HepG2 (cell line): ENCODE results near the gene PRRT1B.

Experiments
- CHD2 ChIP-seq: IDR thresholded peaks from 2 replicates; pipeline ENCODE4 v1.6.1; 2011; ENCODE audit warnings: low read depth, low read length, improper control_type of control experiment
- FOSL1 ChIP-seq: sonication (generic); formaldehyde crosslinking; IDR thresholded peaks from 2 replicates; pipeline ENCODE4 v1.9.0; 2021; ENCODE audit warnings: missing genetic modification reagents, borderline replicate concordance
- JARID2 ChIP-seq: sonication (generic); formaldehyde crosslinking; IDR thresholded peaks from 2 replicates; pipeline ENCODE4 v1.8.1; 2023; ENCODE audit warnings: missing genetic modification reagents, inconsistent platforms; ENCODE audit not compliant: insufficient replicate concordance
- POLR2A ChIP-seq, 2 experiments: IDR thresholded peaks; 2 replicates each; pipeline ENCODE4 v1.6.1; 2011; ENCODE audit warnings: low read depth in 2 of 2, low read length in 2 of 2, mild to moderate bottlenecking in 1 of 2, moderate library complexity in 1 of 2; ENCODE audit not compliant: insufficient read depth in 1 of 2
- RXRA ChIP-seq: sonication (generic); formaldehyde crosslinking; IDR thresholded peaks from 2 replicates; pipeline ENCODE4 v1.5.1; 2020; ENCODE audit warnings: missing genetic modification reagents
- SRF ChIP-seq: IDR thresholded peaks from 2 replicates; pipeline ENCODE4 v1.6.1; 2011; ENCODE audit warnings: mild to moderate bottlenecking, low read depth, low read length, moderate library complexity
- ZNF180 ChIP-seq: sonication (generic); formaldehyde crosslinking; IDR thresholded peaks from 2 replicates; pipeline ENCODE4 v1.4.0; 2020; ENCODE audit warnings: low read depth, missing genetic modification reagents, borderline replicate concordance
- ZNF225 ChIP-seq: sonication (generic); formaldehyde crosslinking; IDR thresholded peaks from 2 replicates; pipeline ENCODE4 v1.4.0; 2020; ENCODE audit warnings: mild to moderate bottlenecking, missing genetic modification reagents
- TF ChIP-seq, protein P1 (sequence below): sonication (generic); formaldehyde crosslinking; IDR thresholded peaks from 2 replicates; pipeline ENCODE4 v1.4.0; 2020; ENCODE audit warnings: missing genetic modification reagents
- TF ChIP-seq, protein P2 (sequence below): IDR thresholded peaks from 2 replicates; pipeline ENCODE4 v1.6.1; 2012; ENCODE audit warnings: inconsistent platforms

- TF ChIP-seq SRF (no peak), CHD2 (no peak), RXRA (CRISPR knock-in tag) (no peak), ZNF180 (CRISPR knock-in tag) (no peak), ZNF225 (CRISPR knock-in tag) (no peak), POLR2A (IDR thresholded peaks at IDR 0.05; ENCODE audit: insufficient read depth in 1 of 2, low read depth in 2 of 2, low read length in 2 of 2) (no peak), JARID2 (CRISPR knock-in tag) (no peak), FOSL1 (CRISPR knock-in tag) (no peak)
- TF ChIP-seq, protein P1, sequence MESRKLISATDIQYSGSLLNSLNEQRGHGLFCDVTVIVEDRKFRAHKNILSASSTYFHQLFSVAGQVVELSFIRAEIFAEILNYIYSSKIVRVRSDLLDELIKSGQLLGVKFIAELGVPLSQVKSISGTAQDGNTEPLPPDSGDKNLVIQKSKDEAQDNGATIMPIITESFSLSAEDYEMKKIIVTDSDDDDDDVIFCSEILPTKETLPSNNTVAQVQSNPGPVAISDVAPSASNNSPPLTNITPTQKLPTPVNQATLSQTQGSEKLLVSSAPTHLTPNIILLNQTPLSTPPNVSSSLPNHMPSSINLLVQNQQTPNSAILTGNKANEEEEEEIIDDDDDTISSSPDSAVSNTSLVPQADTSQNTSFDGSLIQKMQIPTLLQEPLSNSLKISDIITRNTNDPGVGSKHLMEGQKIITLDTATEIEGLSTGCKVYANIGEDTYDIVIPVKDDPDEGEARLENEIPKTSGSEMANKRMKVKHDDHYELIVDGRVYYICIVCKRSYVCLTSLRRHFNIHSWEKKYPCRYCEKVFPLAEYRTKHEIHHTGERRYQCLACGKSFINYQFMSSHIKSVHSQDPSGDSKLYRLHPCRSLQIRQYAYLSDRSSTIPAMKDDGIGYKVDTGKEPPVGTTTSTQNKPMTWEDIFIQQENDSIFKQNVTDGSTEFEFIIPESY = no peak
- TF ChIP-seq, protein P2, sequence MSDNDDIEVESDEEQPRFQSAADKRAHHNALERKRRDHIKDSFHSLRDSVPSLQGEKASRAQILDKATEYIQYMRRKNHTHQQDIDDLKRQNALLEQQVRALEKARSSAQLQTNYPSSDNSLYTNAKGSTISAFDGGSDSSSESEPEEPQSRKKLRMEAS = no peak
Observed at GRCh38 chr9:131500939-131501541, 44.3 kb upstream of the PRRT1B start.
